Anterior cingulate cortex (tissue), 58 donors: ENCODE measurements around the gene MKLN1.
A peak's percentile ranks its signal among the peaks of the same experiment; 100 is the strongest.

Experiments used
- DNase-seq, 58 donors: peaks; one replicate each; lab custom pipeline; 2025; lab: John Stamatoyannopoulos, UW

Gene MKLN1

GRCh38 chr7:131537571-131537978 lies 209.9 kb downstream of the MKLN1 start:
- DNase-seq, result no peak

- no peak for DNase-seq
Observed at GRCh38 chr7:131538071-131538812, 210.6 kb downstream of the MKLN1 start.

GRCh38 chr7:131538813-131539179 lies 211.1 kb downstream of the MKLN1 start:
- peak in 8 of 58 donors; percentile 4 to 25 (median 10) for DNase-seq

GRCh38 chr7:131540491-131541162 lies 213.0 kb downstream of the MKLN1 start:
- no peak for DNase-seq

GRCh38 chr7:131543298-131543697 lies 215.6 kb downstream of the MKLN1 start:
- no peak for DNase-seq

GRCh38 chr7:131544021-131544420 lies 216.3 kb downstream of the MKLN1 start:
- no peak for DNase-seq

- DNase-seq, result peak in 6 of 58 donors; percentile 3 to 19 (median 8)
Observed at GRCh38 chr7:131544449-131545301, 217.0 kb downstream of the MKLN1 start.

- no peak for DNase-seq
Observed at GRCh38 chr7:131546126-131546525, 218.4 kb downstream of the MKLN1 start.
